ENCODE measurements around the gene LCE1E.

Gene LCE1E

DNA sequence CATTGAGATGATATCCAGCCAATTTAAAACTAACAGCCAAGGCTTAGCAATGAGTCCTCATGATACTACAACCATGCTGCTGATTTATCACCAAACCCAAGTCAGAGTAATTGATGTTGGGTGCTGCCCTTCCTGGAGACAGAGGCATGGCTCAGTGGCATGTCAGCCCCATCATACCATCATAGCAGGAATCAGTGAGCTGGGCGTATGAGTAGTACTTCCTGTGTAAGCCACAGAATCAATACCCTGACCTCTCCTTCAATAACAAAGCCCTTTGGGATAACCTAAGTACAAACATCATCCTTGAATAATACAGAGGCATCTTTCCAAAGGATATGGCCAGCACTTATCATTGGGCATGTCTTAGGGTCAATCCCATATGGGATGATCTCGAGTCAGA lies 3.0 kb upstream of the LCE1E start:
- no peak for DNase-seq

DNA sequence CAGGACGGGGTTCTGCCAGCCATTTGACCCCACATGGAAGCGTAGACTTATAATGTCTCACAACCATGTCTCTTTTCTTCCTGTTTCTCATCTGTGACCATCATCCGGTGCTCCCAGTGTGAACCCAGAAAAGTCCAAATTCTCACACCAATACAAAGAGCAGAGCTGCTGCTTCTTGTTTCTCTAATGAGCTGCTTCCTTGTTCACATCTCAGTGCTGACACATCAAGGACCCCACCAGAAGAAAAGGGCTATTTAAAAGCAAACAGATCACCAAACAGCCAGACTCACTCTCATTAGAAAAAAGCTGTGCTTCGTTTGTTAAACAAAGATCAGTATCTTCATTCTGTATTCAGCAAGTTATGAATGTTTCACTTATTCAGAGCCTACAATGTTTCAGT lies 9.6 kb downstream of the LCE1E start:
- no peak for DNase-seq

DNA sequence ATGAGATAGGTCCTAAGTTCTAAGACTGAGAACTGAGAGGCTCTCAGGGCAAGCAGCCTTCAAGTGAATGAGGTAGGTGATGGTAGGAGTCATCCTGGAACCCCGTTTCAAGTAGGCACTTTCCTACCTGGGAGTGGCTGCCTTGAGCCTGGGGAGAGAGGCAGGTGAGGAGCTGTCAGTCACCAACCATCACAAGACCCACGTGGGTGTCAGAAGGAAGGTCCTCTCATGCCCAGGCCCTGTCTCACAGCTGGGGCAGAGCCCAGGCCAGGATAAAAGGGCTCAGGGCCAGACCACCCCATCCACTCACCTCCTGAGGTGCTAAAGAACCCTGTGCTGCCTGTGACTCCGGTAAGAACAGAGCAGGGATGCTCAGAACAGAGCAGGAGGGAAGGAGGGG lies 10.4 kb downstream of the LCE1E start, which contains the start of gene LCE1D:
Gene LCE1D, plus strand, starts transcription at position 301 of the 400 bp plus-strand sequence. CDS start 1,074 bp downstream, outside the sequence.
- no peak for DNase-seq

DNA sequence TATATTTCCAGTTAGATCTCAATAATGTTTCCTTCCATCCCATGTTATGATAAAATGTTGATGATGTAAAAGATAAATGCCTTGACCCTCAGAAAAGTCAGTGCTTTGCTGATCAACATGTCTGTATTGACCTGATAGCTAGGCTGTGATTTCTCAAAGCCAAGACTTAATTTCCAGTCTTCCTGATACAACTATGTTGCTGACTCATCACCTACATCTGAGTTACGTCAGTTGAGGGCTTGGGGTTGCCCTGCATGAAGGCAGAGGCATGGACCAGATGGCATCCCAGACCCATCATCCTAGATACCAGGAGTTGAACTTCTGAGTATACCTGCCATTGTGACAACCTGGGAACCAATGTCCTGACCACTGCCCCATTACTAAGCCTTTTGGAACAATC lies 15.3 kb downstream of the LCE1E start:
- DNase-seq, result no peak

DNA sequence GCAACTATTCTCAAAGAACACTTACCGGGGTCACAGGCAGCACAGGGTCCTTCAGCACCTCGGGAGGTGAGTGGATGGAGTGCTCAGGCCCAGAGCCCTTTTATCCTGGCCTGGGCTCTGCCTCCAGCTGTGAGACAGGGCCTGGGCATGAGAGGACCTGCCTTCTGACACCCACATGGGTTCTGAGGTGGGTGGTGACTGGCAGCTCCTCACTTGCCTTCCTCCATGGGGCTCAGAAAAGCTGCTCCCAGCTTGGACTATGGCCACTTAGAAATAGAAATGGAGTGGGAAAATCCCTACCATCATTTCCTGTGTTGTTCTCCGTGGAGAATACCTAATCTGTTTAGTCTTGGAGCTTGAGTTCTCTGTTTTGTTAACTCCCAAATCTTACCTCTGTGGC lies 20.5 kb downstream of the LCE1E start, which contains the start of gene LCE1C:
Gene LCE1C, minus strand, starts transcription at position 76 of the 400 bp plus-strand sequence. CDS start 1,173 bp downstream, outside the sequence.
- DNase-seq, result no peak

DNA sequence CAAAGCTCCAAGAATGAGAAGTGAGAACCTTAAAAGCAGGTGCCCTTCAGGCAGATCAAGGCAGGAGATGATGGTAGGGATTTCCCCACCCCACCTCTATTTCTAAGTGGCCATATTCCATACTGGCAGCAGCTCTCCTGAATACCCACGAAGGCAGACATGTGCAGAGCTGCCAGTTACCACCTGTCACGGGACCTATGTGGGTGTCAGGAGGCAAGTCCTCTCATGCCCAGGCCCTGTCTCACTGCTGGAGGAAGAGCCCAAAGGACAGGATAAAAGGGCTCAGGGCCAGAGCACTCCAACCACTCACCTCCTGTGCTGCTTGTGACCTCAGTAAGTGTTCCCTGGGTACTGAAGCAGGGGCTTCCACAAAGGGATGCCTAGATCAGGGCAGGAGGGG lies 25.0 kb downstream of the LCE1E start:
- DNase-seq, result no peak

DNA sequence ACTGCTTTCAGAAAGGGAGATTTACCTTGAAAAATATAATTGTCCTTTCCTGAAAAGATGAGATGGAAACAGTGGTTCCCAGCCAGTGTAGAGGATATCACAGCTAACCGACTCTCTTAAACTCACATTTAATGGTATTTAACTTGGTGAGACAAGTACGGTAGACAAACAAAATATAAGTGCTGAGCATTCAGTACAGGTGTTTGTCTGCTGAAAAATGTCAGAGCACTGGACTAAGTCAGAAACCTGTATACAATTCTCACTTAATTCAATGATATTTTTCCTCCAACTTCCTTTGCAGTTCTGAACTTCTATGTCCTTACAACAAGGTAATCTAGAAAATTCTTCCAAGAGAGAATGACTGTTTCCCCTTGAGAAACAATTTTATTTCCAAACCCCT lies 25.6 kb downstream of the LCE1E start, which contains the start of gene LCE1B:
Gene LCE1B, plus strand, starts transcription at position 301 of the 400 bp plus-strand sequence. CDS start 476 bp downstream, outside the sequence.
- no peak for DNase-seq

DNA sequence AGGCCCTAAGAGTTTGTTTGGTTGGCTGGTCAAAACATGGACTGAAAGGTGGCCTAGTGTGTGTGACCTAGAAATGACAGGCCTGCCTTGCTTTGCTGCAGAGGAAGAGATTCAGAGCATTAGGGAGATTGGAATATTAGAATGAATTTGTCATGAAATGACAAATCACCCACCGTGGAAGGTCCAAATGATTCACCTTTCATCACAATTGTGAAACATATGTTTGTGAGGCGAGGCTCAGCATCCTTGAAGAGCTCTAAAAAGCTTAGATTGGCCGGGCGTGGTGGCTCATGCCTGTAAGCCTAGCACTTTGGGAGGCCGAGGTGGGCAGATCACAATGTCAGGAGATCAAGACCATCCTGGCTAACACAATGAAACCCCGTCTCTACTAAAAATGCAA lies 31.3 kb downstream of the LCE1E start:
- no peak for DNase-seq

DNA sequence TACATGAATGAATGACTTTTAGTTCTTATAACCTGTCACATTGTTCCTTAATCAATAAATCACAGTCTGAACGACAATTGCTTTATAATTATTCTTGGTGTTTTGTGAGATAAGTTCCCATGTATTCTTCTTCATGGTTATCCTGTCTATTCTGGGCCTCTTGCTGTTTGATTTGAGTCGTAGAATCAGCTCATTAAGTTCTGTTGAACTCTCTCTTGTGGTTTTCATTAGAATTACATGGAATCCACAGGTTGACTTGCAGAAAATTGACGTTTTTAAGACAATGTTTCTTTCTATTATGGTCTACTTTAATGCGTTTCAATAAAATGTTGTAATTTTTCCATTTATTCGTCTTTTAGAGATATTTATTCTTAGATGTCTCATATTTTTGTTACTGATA lies 37.2 kb downstream of the LCE1E start:
- DNase-seq, result no peak

DNA sequence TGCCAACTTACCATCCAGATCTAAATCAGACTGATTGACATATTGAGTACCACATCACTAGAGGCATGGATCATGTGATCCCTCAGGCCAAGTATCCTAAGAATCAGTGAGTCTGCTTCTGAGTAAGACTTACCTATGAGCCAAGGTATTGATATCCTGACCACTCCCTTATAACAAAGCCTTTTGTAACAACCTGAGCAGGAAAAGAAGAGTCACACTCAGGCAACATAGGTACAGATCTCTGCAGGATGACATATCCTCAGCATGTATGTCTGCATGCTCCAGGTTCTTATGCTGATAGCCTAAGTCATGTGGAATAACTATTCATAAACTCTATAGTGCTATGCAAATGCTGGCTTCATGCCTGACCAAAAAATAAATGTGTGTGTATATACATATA lies 38.9 kb downstream of the LCE1E start:
- no peak for DNase-seq

DNA sequence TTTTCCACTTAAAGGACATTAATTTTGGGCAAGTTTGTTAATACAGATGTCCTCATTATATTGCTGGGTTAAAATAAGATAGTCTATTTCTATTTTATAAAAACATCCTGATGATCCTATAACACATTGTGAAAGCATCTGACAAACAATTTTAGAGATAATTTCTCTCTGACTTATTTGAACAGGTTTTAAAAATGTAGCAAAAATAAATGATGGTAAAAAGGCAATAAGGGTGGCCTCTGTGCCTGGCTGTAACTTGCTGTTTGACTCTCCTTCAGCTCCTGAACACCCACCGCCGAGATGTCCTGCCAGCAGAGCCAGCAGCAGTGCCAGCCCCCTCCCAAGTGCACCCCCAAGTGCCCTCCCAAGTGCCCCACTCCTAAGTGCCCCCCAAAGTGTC lies 41.1 kb downstream of the LCE1E start, which contains the start of gene LCE1A:
Gene LCE1A, plus strand, starts transcription at position 301 of the 400 bp plus-strand sequence. Its CDS starts 0 bp downstream, at position 301.
- no peak for DNase-seq

DNA sequence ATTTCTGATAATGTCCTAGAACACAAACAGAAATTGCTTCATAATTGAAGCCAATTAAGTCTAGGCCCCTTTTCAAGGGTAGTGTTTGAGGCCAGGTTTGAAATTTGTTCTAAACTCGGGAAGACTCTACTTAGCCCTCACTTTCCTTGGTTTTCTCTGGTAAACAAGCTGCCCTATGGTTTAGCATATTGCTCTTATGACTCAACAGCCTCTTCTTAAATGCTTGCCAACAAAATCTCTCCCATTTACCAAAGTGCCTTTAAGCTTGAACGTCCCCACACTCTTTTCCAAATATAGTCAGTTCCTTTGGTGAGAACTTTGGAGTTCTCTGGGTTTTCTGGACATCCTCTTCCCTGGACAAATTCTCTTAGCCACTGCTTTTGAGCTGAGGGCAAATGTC lies 50.8 kb downstream of the LCE1E start:
- no peak for DNase-seq
